CD14-positive monocyte (primary cell): ENCODE data around the gene PSMD11. TPM values are rescaled to one million over a fixed set of nuclear protein-coding genes. Genes with fewer than 3 reads are reported as not detected.

Source experiments
- DNase-seq, 3 donors: peaks; one replicate each; pipeline ENCODE4 v3.0.0-alpha.2; 2011 to 2022
- H2AFZ ChIP-seq: 2 replicates; pipeline ENCODE4 v1.6.0; 2012; ENCODE audit warnings: mild to moderate bottlenecking, low read depth, low read length, inconsistent platforms; ENCODE audit not compliant: insufficient read depth, poor library complexity, severe bottlenecking
- H3K27ac ChIP-seq, 2 donors: 1 replicate in 1 of 2; 2 replicates in 1 of 2; pipeline ENCODE4 v1.5.1; 2012 to 2013; ENCODE audit warnings: low read length in 2 of 2, control low read depth in 1 of 2, inconsistent platforms in 1 of 2, low read depth in 1 of 2, mild to moderate bottlenecking in 1 of 2
- H3K27me3 ChIP-seq, 2 donors: one replicate each; pipeline versions ENCODE4 v1.6.0 to v1.6.1; 2011 to 2013; ENCODE audit warnings: low read length in 2 of 2; ENCODE audit not compliant: control insufficient read depth in 2 of 2, insufficient read depth in 2 of 2
- H3K36me3 ChIP-seq, 2 donors: replicated peaks in 1 of 2; 1 replicate in 1 of 2; 2 replicates in 1 of 2; pipeline versions ENCODE4 v1.5.1 to v1.6.1; 2012 to 2013; ENCODE audit warnings: low read length in 2 of 2, control low read depth in 1 of 2, inconsistent platforms in 1 of 2, mild to moderate bottlenecking in 1 of 2; ENCODE audit not compliant: insufficient read depth in 2 of 2, control insufficient read depth in 1 of 2
- H3K4me1 ChIP-seq, 2 donors: 1 replicate in 1 of 2; 2 replicates in 1 of 2; pipeline versions ENCODE4 v1.5.1 to v1.6.1; 2012 to 2013; ENCODE audit warnings: low read length in 2 of 2, control low read depth in 1 of 2, inconsistent platforms in 1 of 2, mild to moderate bottlenecking in 1 of 2, moderate library complexity in 1 of 2; ENCODE audit not compliant: insufficient read depth in 2 of 2, control insufficient read depth in 1 of 2
- H3K4me2 ChIP-seq: replicated peaks from 2 replicates; pipeline ENCODE3; 2012; ENCODE audit warnings: low read length, moderate library complexity, mild to moderate bottlenecking; ENCODE audit not compliant: poor library complexity, severe bottlenecking; ENCODE audit errors: extremely low read depth
- H3K4me3 ChIP-seq, 3 experiments: fragments of 200-600 bp in 1 of 3; sonication (generic) in 1 of 3; replicated peaks in 1 of 3; 1 replicate in 2 of 3; 2 replicates in 1 of 3; pipeline ENCODE4 v1.5.1; 2011 to 2013; ENCODE audit warnings: low read length in 3 of 3, mild to moderate bottlenecking in 3 of 3, control low read depth in 2 of 3, low read depth in 2 of 3, inconsistent platforms in 1 of 3, moderate library complexity in 1 of 3
- H3K79me2 ChIP-seq: 2 replicates; pipeline ENCODE4 v1.6.0; 2012; ENCODE audit warnings: mild to moderate bottlenecking, control low read depth, inconsistent platforms, low read length, moderate library complexity; ENCODE audit not compliant: insufficient read depth
- H3K9ac ChIP-seq: 2 replicates; pipeline ENCODE4 v1.6.0; 2017; ENCODE audit warnings: low read length, mild to moderate bottlenecking; ENCODE audit not compliant: insufficient read depth, poor library complexity, severe bottlenecking
- H3K9me3 ChIP-seq, 2 donors: replicated peaks in 1 of 2; 1 replicate in 1 of 2; 2 replicates in 1 of 2; pipeline versions ENCODE4 v1.5.1 to v1.6.1; 2012 to 2013; ENCODE audit warnings: low read length in 2 of 2, control low read depth in 1 of 2; ENCODE audit not compliant: control insufficient read depth in 1 of 2, insufficient read depth in 1 of 2
- H4K20me1 ChIP-seq: 2 replicates; pipeline ENCODE4 v1.6.0; 2012; ENCODE audit warnings: mild to moderate bottlenecking, low read length, control low read depth, moderate library complexity; ENCODE audit not compliant: insufficient read depth
- H3K27ac Mint-ChIP-seq, 7 donors: one replicate each; pipeline ENCODE4 v1.8.0; 2020; ENCODE audit warnings: mild to moderate bottlenecking in 7 of 7, mixed read lengths in 7 of 7, moderate library complexity in 6 of 7, inconsistent platforms in 2 of 7
- H3K27me3 Mint-ChIP-seq, 3 donors: one replicate each; pipeline ENCODE4 v1.8.0; 2021 to 2022; ENCODE audit warnings: low read depth in 3 of 3, mild to moderate bottlenecking in 3 of 3, mixed read lengths in 3 of 3, moderate library complexity in 3 of 3, inconsistent platforms in 1 of 3
- H3K36me3 Mint-ChIP-seq, 2 donors: one replicate each; pipeline ENCODE4 v1.8.0; 2020; ENCODE audit warnings: mixed read lengths in 2 of 2, inconsistent platforms in 1 of 2, mild to moderate bottlenecking in 1 of 2
- H3K4me1 Mint-ChIP-seq: one replicate; pipeline ENCODE4 v1.8.0; 2020; ENCODE audit warnings: mild to moderate bottlenecking, mixed read lengths
- H3K4me3 Mint-ChIP-seq, 2 donors: one replicate each; pipeline ENCODE4 v1.8.0; 2020; ENCODE audit warnings: mild to moderate bottlenecking in 2 of 2, mixed read lengths in 2 of 2, moderate library complexity in 1 of 2
- H3K9me3 Mint-ChIP-seq, 7 donors: one replicate each; pipeline ENCODE4 v1.8.0; 2020 to 2022; ENCODE audit warnings: mixed read lengths in 7 of 7, mild to moderate bottlenecking in 6 of 7, moderate library complexity in 6 of 7, inconsistent platforms in 2 of 7
- CTCF ChIP-seq: fragments of 200-600 bp; IDR thresholded peaks from one replicate; pipeline ENCODE4 v1.8.0; 2022; ENCODE audit warnings: antibody characterized with exemption, mild to moderate bottlenecking
- WGBS: methylation state at CpG from one replicate; pipeline ENCODE4 v1.1.5; 2013; ENCODE audit warnings: missing lambda C conversion rate; ENCODE audit not compliant: insufficient coverage; 5-methylcytosine and 5-hydroxymethylcytosine counted together
- intact Hi-C, 2 donors: fragments of 100-400 bp; cut with micrococcal nuclease; formaldehyde crosslinking; loops; one replicate each; pipeline versions ENCODE4 v1.15.0 to v1.15.1; 2023
- polyA plus RNA-seq, 3 donors: library from polyadenylated mRNA; depleted of rRNA in 1 of 3; unstranded in 2 of 3; stranded (reverse) in 1 of 3; fragments of 300-500 nt in 2 of 3; fragments of >200 nt in 1 of 3; fragmentation: Illumina TruSeq in 2 of 3; gene quantifications; 1 replicate in 2 of 3; 2 replicates in 1 of 3; pipeline ENCODE4 v1.2.3, GENCODE V29; 2012 to 2021

PSMD11 gene
- polyA plus RNA-seq, 3 donors = 29.9 to 112 (median 91.8) TPM

- no peaks in the 10 kb centered on the region for H3K4me1 ChIP-seq
Observed at GRCh38 chr17:32512328-32512727, 68.0 kb downstream of the PSMD11 start.

GRCh38 chr17:32513579-32513978 is 69.3 kb downstream of the PSMD11 start:
- no peak for DNase-seq
- Mint-ChIP-seq H3K4me1 (peaks cover under 1% of the 10 kb centered on the region), H3K4me3 (no peak overlapping the region), H3K36me3 (peaks cover 0 to 2% of the 10 kb centered on the region in 2 donors), H3K27me3 (peaks cover 18 to 22% (median 18%) of the 10 kb centered on the region in 3 donors), H3K9me3 (peaks cover 0 to 9% (median 0%) of the 10 kb centered on the region in 7 donors), H3K27ac (no peak overlapping the region)
- H3K36me3 ChIP-seq = no peaks in the 10 kb centered on the region
- no peaks in the 10 kb centered on the region for H3K79me2 ChIP-seq
- no peaks in the 10 kb centered on the region for H4K20me1 ChIP-seq
- H3K4me2 ChIP-seq = no peak overlapping the region
- no CpG with 5 or more reads among the region's 3 CpGs for WGBS
- H3K4me3 ChIP-seq = no peak overlapping the region
- TF ChIP-seq CTCF = no peak
- no peaks in the 10 kb centered on the region for H3K9me3 ChIP-seq
- intact Hi-C loops = no loop called here
- H3K27ac ChIP-seq = no peak overlapping the region
- no peak overlapping the region for H2AFZ ChIP-seq
- no peak overlapping the region for H3K9ac ChIP-seq
- H3K4me1 ChIP-seq = peaks cover under 1 to 1% of the 10 kb centered on the region in 2 donors
- peaks cover 9 to 16% of the 10 kb centered on the region in 2 donors for H3K27me3 ChIP-seq

More at GRCh38 chr17:32512328-32512727, 68.0 kb downstream of the PSMD11 start:
- intact Hi-C loops = no loop called here
- peaks cover 0 to 4% of the 10 kb centered on the region in 2 donors for H3K27me3 ChIP-seq
- Mint-ChIP-seq H3K27me3 (peaks cover 5 to 10% (median 6%) of the 10 kb centered on the region in 3 donors), H3K4me3 (no peak overlapping the region), H3K4me1 (no peaks in the 10 kb centered on the region), H3K36me3 (no peaks in the 10 kb centered on the region), H3K27ac (no peak overlapping the region), H3K9me3 (no peaks in the 10 kb centered on the region)
- TF ChIP-seq CTCF = no peak
- DNase-seq = no peak
- WGBS = 100% methylated on average over 2 of the region's 2 CpGs
- no peak overlapping the region for H3K27ac ChIP-seq
- no peaks in the 10 kb centered on the region for H3K79me2 ChIP-seq
- no peak overlapping the region for H3K9ac ChIP-seq
- no peaks in the 10 kb centered on the region for H3K9me3 ChIP-seq
- H2AFZ ChIP-seq = no peak overlapping the region
- no peak overlapping the region for H3K4me3 ChIP-seq
- H3K36me3 ChIP-seq = no peaks in the 10 kb centered on the region
- H4K20me1 ChIP-seq = no peaks in the 10 kb centered on the region
- H3K4me2 ChIP-seq = no peak overlapping the region
